ENCODE measurements around the gene ZNF853. TPM values are rescaled to one million over a fixed set of nuclear protein-coding genes. Genes with fewer than 3 reads are reported as not detected.

The ZNF853 gene
- total RNA-seq, 1 experiment from 2014 or later: 1.0 TPM

- no peak for TF ChIP-seq CTCF (conservative IDR thresholded peaks at IDR 0.05; ENCODE audit: low read depth, low read length)
- TF ChIP-seq EZH2 (IDR thresholded peaks at IDR 0.05; ENCODE audit: low read length, unreplicated experiment): no peak
- no peak for TF ChIP-seq EZH2phosphoT487 (IDR thresholded peaks at IDR 0.05; ENCODE audit: borderline replicate concordance, low read length)
- no peak overlapping the region for H2AFZ ChIP-seq (ENCODE audit: low read length)
- H3K36me3 ChIP-seq (ENCODE audit: low read depth, low read length): no peaks in the 10 kb centered on the region
- no peaks in the 10 kb centered on the region for H4K20me1 ChIP-seq (ENCODE audit: low read length)
- ChIA-PET CTCF (no interaction called here), POLR2A (ENCODE audit: unreplicated experiment) (no interaction called here)
- no peaks in the 10 kb centered on the region for H3F3A ChIP-seq (ENCODE audit: low read length, unreplicated experiment)
- no TSS peak for BruUV-seq (replicated peaks)
- no peaks in the 10 kb centered on the region for H3K4me1 ChIP-seq (ENCODE audit: insufficient read depth, low read length)
- H3K9ac ChIP-seq (ENCODE audit: low read length): no peak overlapping the region
- H3K9me2 ChIP-seq (replicated peaks; ENCODE audit: low read length): no peaks in the 10 kb centered on the region
- H3K27me3 ChIP-seq (ENCODE audit: low read length): no peaks in the 10 kb centered on the region
- intact Hi-C loops (cut with micrococcal nuclease): no loop called here
- H3K4me2 ChIP-seq (ENCODE audit: low read length): no peak overlapping the region
- H3K4me3 ChIP-seq (ENCODE audit: low read length): no peak overlapping the region
- H3K9me3 ChIP-seq (ENCODE audit: low read length): no peaks in the 10 kb centered on the region
- ATAC-seq: no peak
- H3K79me2 ChIP-seq (ENCODE audit: low read length): no peaks in the 10 kb centered on the region
- no peak for DNase-seq
- no peak overlapping the region for H3K27ac ChIP-seq (ENCODE audit: low read length)
Measured at GRCh38 chr7:6623589-6624245, 8.3 kb downstream of the ZNF853 start.

GRCh38 chr7:6624246-6624611, 8.8 kb downstream of the ZNF853 start:
- Histone ChIP-seq H3K4me1 (ENCODE audit: insufficient read depth, low read length) (no peaks in the 10 kb centered on the region), H3K27ac (ENCODE audit: low read length) (no peak overlapping the region), H4K20me1 (ENCODE audit: low read length) (no peaks in the 10 kb centered on the region), H3K4me3 (ENCODE audit: low read length) (no peak overlapping the region), H3F3A (ENCODE audit: low read length, unreplicated experiment) (no peaks in the 10 kb centered on the region), H3K9ac (ENCODE audit: low read length) (no peak overlapping the region), H3K27me3 (ENCODE audit: low read length) (no peaks in the 10 kb centered on the region), H3K4me2 (ENCODE audit: low read length) (no peak overlapping the region), H3K36me3 (ENCODE audit: low read depth, low read length) (no peaks in the 10 kb centered on the region), H3K9me3 (ENCODE audit: low read length) (no peaks in the 10 kb centered on the region), H3K79me2 (ENCODE audit: low read length) (no peaks in the 10 kb centered on the region), H3K9me2 (replicated peaks; ENCODE audit: low read length) (no peaks in the 10 kb centered on the region), H2AFZ (ENCODE audit: low read length) (no peak overlapping the region)
- ChIA-PET CTCF (no interaction called here), POLR2A (ENCODE audit: unreplicated experiment) (no interaction called here)
- no peak for DNase-seq
- TF ChIP-seq CTCF (conservative IDR thresholded peaks at IDR 0.05; ENCODE audit: low read depth, low read length): no peak
- TF ChIP-seq EZH2 (IDR thresholded peaks at IDR 0.05; ENCODE audit: low read length, unreplicated experiment): no peak
- no peak for TF ChIP-seq EZH2phosphoT487 (IDR thresholded peaks at IDR 0.05; ENCODE audit: borderline replicate concordance, low read length)
- no TSS peak for BruUV-seq (replicated peaks)
- intact Hi-C loops (cut with micrococcal nuclease): no loop called here
- no peak for ATAC-seq

- no peaks in the 10 kb centered on the region for H3K36me3 ChIP-seq (ENCODE audit: low read depth, low read length)
- no peak overlapping the region for H3K4me2 ChIP-seq (ENCODE audit: low read length)
- H3F3A ChIP-seq (ENCODE audit: low read length, unreplicated experiment): no peaks in the 10 kb centered on the region
- ChIA-PET POLR2A (ENCODE audit: unreplicated experiment) (no interaction called here), CTCF (no interaction called here)
- BruUV-seq (replicated peaks): no TSS peak
- H3K4me3 ChIP-seq (ENCODE audit: low read length): no peak overlapping the region
- H3K4me1 ChIP-seq (ENCODE audit: insufficient read depth, low read length): no peaks in the 10 kb centered on the region
- ATAC-seq: no peak
- intact Hi-C loops (cut with micrococcal nuclease): no loop called here
- TF ChIP-seq EZH2phosphoT487 (IDR thresholded peaks at IDR 0.05; ENCODE audit: borderline replicate concordance, low read length) (no peak), CTCF (conservative IDR thresholded peaks at IDR 0.05; ENCODE audit: low read depth, low read length) (no peak), EZH2 (IDR thresholded peaks at IDR 0.05; ENCODE audit: low read length, unreplicated experiment) (no peak)
- H3K9me2 ChIP-seq (replicated peaks; ENCODE audit: low read length): no peaks in the 10 kb centered on the region
- no peaks in the 10 kb centered on the region for H3K79me2 ChIP-seq (ENCODE audit: low read length)
- H3K27me3 ChIP-seq (ENCODE audit: low read length): no peaks in the 10 kb centered on the region
- H2AFZ ChIP-seq (ENCODE audit: low read length): no peak overlapping the region
- no peak overlapping the region for H3K27ac ChIP-seq (ENCODE audit: low read length)
- H3K9me3 ChIP-seq (ENCODE audit: low read length): no peaks in the 10 kb centered on the region
- H3K9ac ChIP-seq (ENCODE audit: low read length): no peak overlapping the region
- no peaks in the 10 kb centered on the region for H4K20me1 ChIP-seq (ENCODE audit: low read length)
- DNase-seq: no peak
Measured at GRCh38 chr7:6628045-6628444, 12.6 kb downstream of the ZNF853 start.
